Measurements from ENCODE around the gene ACP4. TPM values are rescaled to one million over a fixed set of nuclear protein-coding genes. Genes with fewer than 3 reads are reported as not detected.
A peak's percentile ranks its signal among the peaks of the same experiment; 100 is the strongest.
"Not testable (repeated sequence)": the region's sequence is repeated elsewhere in the genome, so short reads cannot be mapped to it uniquely, and the experiment has no call there.

The ACP4 gene
- polyA plus RNA-seq, 3 donors: 0.09 TPM; not detected in 2

GRCh38 chr19:50796634-50797428 lies 6.6 kb downstream of the ACP4 start:
- DNase-seq: no peak

DNA sequence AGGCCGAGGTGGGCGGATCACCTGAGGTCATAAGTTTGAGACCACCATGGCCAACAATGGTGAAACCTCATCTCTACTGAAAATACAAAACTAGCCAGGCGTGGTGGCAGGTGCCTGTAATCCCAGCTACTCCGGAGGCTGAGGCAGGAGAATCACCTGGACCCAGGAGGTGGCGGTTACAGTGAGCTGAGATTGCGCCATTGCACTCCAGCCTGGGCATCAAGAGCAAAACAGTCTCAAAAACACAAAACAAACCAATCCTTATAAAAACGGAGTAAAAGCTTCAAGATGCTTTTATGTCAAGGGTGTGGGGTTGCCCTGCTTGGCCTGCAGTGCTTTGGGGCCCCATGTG lies 7.2 kb downstream of the ACP4 start:
- DNase-seq: no peak

DNA sequence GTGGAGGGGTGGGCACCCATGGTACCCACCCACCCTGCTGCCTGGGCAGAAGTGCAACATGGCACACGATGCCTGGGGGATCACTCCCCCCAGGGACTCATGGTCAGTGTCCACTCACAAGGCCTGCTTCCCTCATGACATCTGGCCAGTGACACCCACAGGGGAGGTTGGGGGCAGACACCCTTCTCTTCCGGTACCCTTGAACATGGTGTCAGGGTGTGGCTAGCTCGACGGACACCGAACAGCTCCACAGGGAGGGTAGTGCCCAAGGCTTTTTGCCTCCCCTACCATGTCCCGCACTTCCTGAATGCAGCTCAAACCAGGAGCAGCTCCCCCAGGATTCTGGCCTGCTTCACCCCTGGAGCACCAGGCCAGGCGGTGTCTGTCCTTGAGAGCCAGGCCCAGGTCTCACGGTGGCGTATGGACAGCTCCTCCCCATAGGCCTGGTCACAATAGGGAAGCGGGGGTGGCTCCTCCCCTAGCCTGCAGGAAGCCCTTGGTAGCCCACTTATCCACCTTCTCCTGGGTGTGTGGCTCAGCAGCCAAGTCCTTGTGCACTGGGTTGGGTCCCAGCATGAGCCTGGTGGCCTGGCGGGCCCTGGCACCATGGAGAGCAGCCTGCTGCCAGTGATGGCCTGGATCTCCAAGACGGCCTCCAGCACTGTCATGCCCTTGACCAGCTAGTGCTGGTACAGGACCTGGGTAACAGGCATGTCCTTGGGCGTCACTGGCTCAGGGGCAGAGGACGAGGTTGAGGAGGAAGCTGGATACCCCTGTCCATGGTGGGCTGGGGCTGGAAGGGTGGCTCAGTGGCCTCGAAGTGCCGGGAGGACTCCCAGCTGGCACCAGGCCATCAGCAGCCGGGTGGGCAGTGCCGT lies 7.8 kb downstream of the ACP4 start:
- no peak for DNase-seq

DNA sequence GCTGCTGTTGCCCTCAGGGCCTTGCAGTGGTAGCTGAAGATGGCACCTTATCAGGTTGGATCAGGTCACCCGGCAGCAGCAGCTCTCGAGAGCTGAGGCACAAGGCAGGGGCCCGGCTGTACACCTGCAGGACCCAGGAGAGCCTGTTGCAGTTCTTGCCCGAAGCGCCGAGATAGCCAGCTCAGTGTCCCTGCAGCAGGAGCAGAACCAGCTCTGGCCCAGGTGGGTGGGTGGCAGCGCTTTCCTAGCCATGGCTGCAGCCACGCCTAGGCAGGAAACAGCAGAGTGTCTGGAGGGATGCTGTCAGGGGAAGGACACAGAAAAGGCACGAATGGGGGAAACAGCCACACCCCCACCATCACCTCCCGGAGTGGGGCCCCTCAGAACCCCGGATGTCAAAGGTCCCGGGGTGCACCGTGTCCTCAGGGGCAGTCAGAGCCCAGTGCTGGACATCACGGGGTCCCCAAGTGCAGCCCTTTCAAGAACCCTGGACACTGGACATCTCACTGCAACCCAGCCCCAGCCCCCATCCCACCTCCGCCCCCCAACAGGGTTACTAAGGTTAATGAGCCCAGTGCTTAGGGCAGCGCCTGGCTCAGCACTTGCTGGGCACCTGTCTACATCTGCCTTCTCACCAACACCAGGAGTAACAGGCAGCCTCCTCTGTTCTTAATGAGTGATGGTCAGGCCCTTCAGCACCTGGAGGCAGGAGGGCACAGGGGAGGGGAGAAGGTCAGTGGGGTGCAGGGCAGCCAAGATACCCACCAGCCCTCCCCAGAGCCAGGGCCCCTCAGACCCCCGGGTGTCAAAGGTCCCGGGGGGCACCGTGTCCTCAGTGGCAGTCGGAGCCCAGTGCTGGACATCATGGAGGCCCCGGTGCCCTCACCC lies 8.7 kb downstream of the ACP4 start:
- DNase-seq: no peak

- DNase-seq: no peak
These were observed 9.3 kb downstream of the ACP4 start for GRCh38 chr19:50799547-50799851.

- no peak for DNase-seq
These were observed 10.9 kb downstream of the ACP4 start for GRCh38 chr19:50801107-50801506.

- no peak for DNase-seq
These were observed 13.6 kb downstream of the ACP4 start for GRCh38 chr19:50803633-50804419.

- DNase-seq: peak; percentile 100
These were observed 14.4 kb downstream of the ACP4 start for GRCh38 chr19:50804420-50805272.

DNA sequence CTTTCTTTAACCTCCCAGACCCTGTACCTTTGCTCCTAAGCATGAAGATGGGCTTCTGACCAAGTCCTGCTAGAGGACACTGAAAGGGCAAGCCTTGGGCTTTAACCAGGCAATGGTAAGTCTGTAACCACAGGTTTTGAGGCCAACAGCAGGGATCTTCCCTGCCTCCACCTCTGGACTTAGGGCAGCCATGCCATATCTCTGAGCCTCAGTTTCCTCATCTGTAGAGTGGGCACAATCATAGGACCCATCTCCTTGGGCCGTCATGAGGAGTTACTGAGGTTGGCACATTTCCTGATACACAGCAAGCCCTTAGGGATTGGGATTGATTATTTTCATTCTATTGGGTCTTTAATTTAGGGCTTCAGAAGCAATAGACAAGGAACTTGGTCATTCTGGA lies 18.6 kb downstream of the ACP4 start:
- no peak for DNase-seq

- not testable (repeated sequence) for DNase-seq
These were observed 21.5 kb downstream of the ACP4 start for GRCh38 chr19:50811622-50812238.

- DNase-seq: no peak
These were observed 22.3 kb downstream of the ACP4 start for GRCh38 chr19:50812474-50812873.

- DNase-seq: no peak
These were observed 24.7 kb downstream of the ACP4 start for GRCh38 chr19:50814883-50815282.

DNA sequence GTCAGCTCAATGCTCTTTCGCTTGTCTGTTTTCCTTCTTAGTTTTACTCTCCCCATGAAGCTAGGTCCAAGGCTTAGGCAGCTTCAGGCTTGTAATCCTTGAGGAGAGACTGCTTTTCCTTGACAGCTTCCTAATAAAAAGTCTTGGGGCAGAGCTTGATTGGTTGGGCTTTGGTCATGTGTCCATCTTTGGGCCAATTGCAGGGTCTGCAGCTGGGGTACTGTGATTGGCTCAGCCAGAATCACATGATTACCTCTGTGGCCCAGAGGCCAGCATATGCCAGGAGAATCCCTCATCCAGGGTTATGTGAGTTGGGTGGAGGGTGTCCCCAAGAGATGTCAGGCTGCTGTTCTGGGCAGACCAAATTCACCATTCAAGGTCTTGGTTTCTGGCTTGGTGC lies 25.2 kb downstream of the ACP4 start:
- DNase-seq: no peak

GRCh38 chr19:50817941-50818858 lies 28.0 kb downstream of the ACP4 start:
- DNase-seq: no peak

DNA sequence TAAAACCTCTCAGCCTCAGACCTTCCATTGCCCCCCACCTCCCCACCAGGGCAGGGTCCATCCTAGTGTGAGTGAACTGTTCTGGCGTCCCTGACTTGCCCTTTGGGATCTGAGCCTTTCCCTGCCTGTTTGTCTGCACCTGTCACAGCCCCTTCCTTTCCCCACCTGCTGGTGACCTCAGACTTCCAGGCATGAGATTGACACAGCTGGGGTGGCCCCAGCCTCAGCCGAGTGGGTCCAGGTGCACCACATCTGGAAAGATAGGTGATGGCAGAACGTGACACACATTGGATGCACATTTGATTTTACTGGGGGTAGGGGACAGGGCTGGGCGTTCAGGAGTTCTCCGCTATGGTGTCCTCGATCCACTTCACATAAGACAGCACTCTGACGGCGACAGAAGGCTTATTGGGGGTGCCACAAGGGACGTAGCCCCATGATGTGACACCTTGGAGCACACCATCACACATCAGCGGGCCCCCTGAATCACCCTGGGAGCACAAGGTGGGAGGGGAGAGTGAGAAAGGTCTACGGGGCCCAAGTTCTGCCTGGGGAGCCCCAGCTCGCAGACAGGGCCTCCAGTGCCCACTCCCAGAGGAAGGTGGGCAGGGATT lies 28.8 kb downstream of the ACP4 start:
- no peak for DNase-seq

DNA sequence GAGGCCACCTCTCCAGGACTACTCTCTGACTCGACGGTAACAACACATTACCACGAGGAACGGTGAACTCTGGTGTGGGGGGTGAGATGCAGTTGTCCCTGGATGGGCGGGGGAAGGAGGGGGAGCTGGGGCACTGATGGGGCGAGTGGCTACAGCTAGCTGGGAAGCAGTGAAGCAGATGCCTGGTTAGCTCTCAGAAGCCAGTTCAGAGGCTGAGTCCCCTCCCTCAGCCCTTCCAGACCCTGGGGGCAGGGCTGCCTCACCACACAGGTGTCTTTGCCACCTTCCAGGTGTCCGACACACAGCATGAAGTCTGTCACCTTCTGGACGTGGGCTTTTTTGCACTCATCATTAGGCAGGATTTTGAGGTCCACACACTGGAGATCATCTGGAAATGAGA lies 29.4 kb downstream of the ACP4 start:
- DNase-seq: no peak

GRCh38 chr19:50820086-50820485 lies 29.9 kb downstream of the ACP4 start:
- no peak for DNase-seq

- no peak for DNase-seq
These were observed 30.5 kb downstream of the ACP4 start for GRCh38 chr19:50820549-50821247.

All from renal pelvis (tissue), 4 donors.